Thymus (tissue), 11 donors: ENCODE results near the gene GNAO1. TPM values are rescaled to one million over a fixed set of nuclear protein-coding genes. Genes with fewer than 3 reads are reported as not detected.

Experiments
- DNase-seq, 9 donors: peaks; one replicate each; pipeline ENCODE4 v3.0.0-alpha.2; 2013; ENCODE audit warnings: low spot score in 9 of 9, low read depth in 6 of 9, missing footprints in 1 of 9
- H3K27ac ChIP-seq, 2 donors: one replicate each; pipeline ENCODE4 v1.5.1; 2013; ENCODE audit warnings: control low read depth in 1 of 2, low read depth in 1 of 2, low read length in 1 of 2, mild to moderate bottlenecking in 1 of 2, moderate library complexity in 1 of 2
- H3K27me3 ChIP-seq, 2 donors: one replicate each; pipeline ENCODE4 v1.5.1; 2013; ENCODE audit warnings: low read length in 1 of 2; ENCODE audit not compliant: control insufficient read depth in 2 of 2, insufficient read depth in 1 of 2
- H3K36me3 ChIP-seq, 2 donors: one replicate each; pipeline ENCODE4 v1.5.1; 2013; ENCODE audit warnings: low read length in 1 of 2, mild to moderate bottlenecking in 1 of 2, moderate library complexity in 1 of 2; ENCODE audit not compliant: control insufficient read depth in 2 of 2, insufficient read depth in 2 of 2
- H3K4me1 ChIP-seq, 2 donors: one replicate each; pipeline ENCODE4 v1.5.1; 2013; ENCODE audit warnings: low read length in 2 of 2; ENCODE audit not compliant: control insufficient read depth in 2 of 2, insufficient read depth in 2 of 2
- H3K4me3 ChIP-seq, 2 donors: one replicate each; pipeline ENCODE4 v1.5.1; 2013; ENCODE audit warnings: low read length in 2 of 2, control low read depth in 1 of 2, mild to moderate bottlenecking in 1 of 2
- H3K9me3 ChIP-seq, 2 donors: one replicate each; pipeline ENCODE4 v1.5.1; 2013; ENCODE audit warnings: low read length in 1 of 2, mild to moderate bottlenecking in 1 of 2; ENCODE audit not compliant: control insufficient read depth in 2 of 2, insufficient read depth in 1 of 2
- WGBS: extraction: QIAGEN DNeasy Blood & Tissue Kit; methylation state at CpG from one replicate; pipeline ENCODE4 v1.1.7; 2013; 5-methylcytosine and 5-hydroxymethylcytosine counted together
- polyA plus RNA-seq: library from polyadenylated mRNA; stranded (reverse); fragments of 200-250 nt; gene quantifications from one replicate; pipeline ENCODE4 v1.2.3, GENCODE V29; 2013
- total RNA-seq: library from RNA; stranded (reverse); fragments of 120-200 nt; gene quantifications from one replicate; pipeline ENCODE4 v1.2.4, GENCODE V29; 2013
- donor health status: healthy.

The GNAO1 gene
- total and polyA plus RNA-seq, 2 donors = 0.24 to 2.2 TPM

DNA sequence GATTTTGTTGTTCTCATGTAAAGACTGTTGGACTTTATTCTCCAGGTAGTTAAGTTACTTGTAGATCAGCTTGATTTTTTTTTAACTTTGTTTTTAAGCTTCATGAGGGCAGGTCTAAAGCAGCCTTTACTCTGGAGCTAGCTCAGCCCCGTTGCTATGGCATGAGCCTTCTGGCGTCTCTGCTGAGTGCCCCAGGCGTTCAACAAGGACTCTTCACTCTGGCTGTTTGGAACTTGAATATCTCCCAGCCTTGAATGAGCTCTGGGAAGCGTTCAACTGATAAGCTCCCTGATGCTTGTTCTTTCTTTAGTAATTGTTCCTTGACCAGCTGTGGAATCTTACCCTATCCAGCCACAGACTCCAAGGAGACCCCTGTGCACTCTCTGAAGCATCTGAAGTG, 82.3 kb downstream of the GNAO1 start:
- H3K27me3 ChIP-seq = no peaks in the 10 kb centered on the region
- no peak overlapping the region for H3K4me3 ChIP-seq
- H3K4me1 ChIP-seq = peaks cover 0 to 8% of the 10 kb centered on the region in 2 donors
- no peaks in the 10 kb centered on the region for H3K36me3 ChIP-seq
- no peaks in the 10 kb centered on the region for H3K9me3 ChIP-seq
- H3K27ac ChIP-seq = no peak overlapping the region
- 97% methylated on average over 4 of the region's 4 CpGs for WGBS
- no peak for DNase-seq

- no peak overlapping the region for H3K27ac ChIP-seq
- H3K36me3 ChIP-seq = no peaks in the 10 kb centered on the region
- WGBS = 98% methylated on average over 4 of the region's 4 CpGs
- no peak for DNase-seq
- no peak overlapping the region for H3K4me3 ChIP-seq
- no peaks in the 10 kb centered on the region for H3K27me3 ChIP-seq
- H3K4me1 ChIP-seq = peaks cover 3 to 16% of the 10 kb centered on the region in 2 donors
- no peaks in the 10 kb centered on the region for H3K9me3 ChIP-seq
Measured at GRCh38 chr16:56274369-56274768, 83.1 kb downstream of the GNAO1 start.

- Histone ChIP-seq H3K9me3 (no peaks in the 10 kb centered on the region), H3K4me1 (peaks cover 4 to 22% of the 10 kb centered on the region in 2 donors), H3K27me3 (no peaks in the 10 kb centered on the region), H3K27ac (no peak overlapping the region), H3K4me3 (no peak overlapping the region), H3K36me3 (no peaks in the 10 kb centered on the region)
- WGBS = 31% methylated on average over 4 of the region's 4 CpGs
- DNase-seq = no peak
Measured at GRCh38 chr16:56275076-56275475, 83.8 kb downstream of the GNAO1 start.

DNA sequence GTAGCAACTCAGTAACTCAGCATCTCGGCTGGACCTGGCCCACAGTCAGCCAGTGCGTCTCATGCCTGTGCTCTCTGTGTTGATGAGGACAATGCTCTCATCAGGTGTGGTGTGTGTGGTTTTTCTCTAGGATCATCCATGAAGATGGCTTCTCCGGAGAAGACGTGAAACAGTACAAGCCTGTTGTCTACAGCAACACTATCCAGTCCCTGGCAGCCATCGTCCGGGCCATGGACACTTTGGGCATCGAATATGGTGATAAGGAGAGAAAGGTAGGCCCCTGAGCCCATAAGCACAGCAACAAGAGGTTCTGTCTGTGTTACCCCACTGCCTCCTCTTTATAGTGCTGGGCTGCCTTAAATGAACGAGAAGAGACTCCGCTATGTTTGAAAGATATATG, 84.5 kb downstream of the GNAO1 start:
- peaks cover 4 to 22% of the 10 kb centered on the region in 2 donors for H3K4me1 ChIP-seq
- H3K9me3 ChIP-seq = no peaks in the 10 kb centered on the region
- no peak for DNase-seq
- WGBS = 96% methylated on average over 9 of the region's 9 CpGs
- no peaks in the 10 kb centered on the region for H3K36me3 ChIP-seq
- H3K4me3 ChIP-seq = no peak overlapping the region
- no peak overlapping the region for H3K27ac ChIP-seq
- H3K27me3 ChIP-seq = no peaks in the 10 kb centered on the region

DNA sequence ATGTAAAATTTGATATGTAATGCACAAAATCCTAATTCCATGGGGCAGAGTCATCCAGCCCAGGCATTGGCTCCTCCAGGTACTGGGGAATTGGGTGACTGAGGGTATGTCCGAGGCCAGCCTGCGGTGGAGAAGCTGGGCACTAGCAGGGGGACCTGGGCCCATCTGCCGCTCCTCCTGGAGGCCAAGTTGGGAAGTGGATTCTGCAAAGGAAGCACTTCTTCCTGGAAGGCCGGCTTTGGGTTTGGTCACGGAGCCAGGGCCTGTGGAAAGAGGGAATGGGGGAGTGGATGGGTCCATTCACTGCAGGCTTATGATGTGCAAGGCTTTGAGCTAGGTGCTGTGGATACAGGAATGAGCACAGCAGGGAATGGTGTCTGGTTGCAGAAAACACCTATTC, 85.8 kb downstream of the GNAO1 start:
- DNase-seq = no peak
- no peak overlapping the region for H3K27ac ChIP-seq
- peaks cover 4 to 22% of the 10 kb centered on the region in 2 donors for H3K4me1 ChIP-seq
- 98% methylated on average over 5 of the region's 5 CpGs for WGBS
- no peaks in the 10 kb centered on the region for H3K9me3 ChIP-seq
- H3K4me3 ChIP-seq = no peak overlapping the region
- H3K36me3 ChIP-seq = no peaks in the 10 kb centered on the region
- H3K27me3 ChIP-seq = no peaks in the 10 kb centered on the region

GRCh38 chr16:56278196-56278855, 87.0 kb downstream of the GNAO1 start:
- peaks cover 4 to 22% of the 10 kb centered on the region in 2 donors for H3K4me1 ChIP-seq
- H3K4me3 ChIP-seq = no peak overlapping the region

DNA sequence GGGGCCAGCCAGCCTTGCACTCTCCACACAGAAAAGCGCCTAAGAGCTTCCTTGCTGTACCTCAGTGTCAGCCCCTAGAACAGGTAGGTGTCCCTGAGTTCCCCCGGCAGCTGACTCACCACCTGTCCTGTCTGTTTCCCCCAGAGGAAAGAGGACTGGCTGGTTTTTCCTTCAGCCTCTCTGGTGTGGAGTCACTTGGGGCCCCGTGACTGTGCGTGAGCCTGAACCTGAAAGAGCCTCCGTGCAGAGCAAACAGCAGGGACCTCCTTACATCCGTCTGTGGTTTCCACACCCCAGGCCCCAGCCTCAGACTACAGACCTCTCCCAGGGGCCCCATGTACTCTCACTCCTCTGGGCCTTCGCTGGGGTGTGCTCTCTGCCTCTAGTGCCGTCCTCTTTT, 87.8 kb downstream of the GNAO1 start:
- Histone ChIP-seq H3K4me1 (peaks cover 4 to 22% of the 10 kb centered on the region in 2 donors), H3K36me3 (no peaks in the 10 kb centered on the region), H3K27ac (peak overlapping the region in 1 of 2 donors; percentile 47), H3K4me3 (no peak overlapping the region), H3K9me3 (no peaks in the 10 kb centered on the region), H3K27me3 (no peaks in the 10 kb centered on the region)
- 8% methylated on average over 8 of the region's 8 CpGs for WGBS
- peak in 5 of 9 donors; percentile 42 to 75 (median 56) for DNase-seq

More at GRCh38 chr16:56278196-56278855, 87.0 kb downstream of the GNAO1 start:
- Histone ChIP-seq H3K9me3 (no peaks in the 10 kb centered on the region), H3K27me3 (no peaks in the 10 kb centered on the region), H3K36me3 (no peaks in the 10 kb centered on the region), H3K27ac (no peak overlapping the region)
- WGBS = 95% methylated on average over 9 of the region's 9 CpGs
- no peak for DNase-seq

GRCh38 chr16:56279914-56280313, 88.6 kb downstream of the GNAO1 start:
- WGBS = 96% methylated on average over 2 of the region's 2 CpGs
- Histone ChIP-seq H3K36me3 (no peaks in the 10 kb centered on the region), H3K27ac (no peak overlapping the region), H3K4me3 (no peak overlapping the region), H3K9me3 (no peaks in the 10 kb centered on the region), H3K4me1 (peaks cover 4 to 22% of the 10 kb centered on the region in 2 donors), H3K27me3 (no peaks in the 10 kb centered on the region)
- DNase-seq = no peak

DNA sequence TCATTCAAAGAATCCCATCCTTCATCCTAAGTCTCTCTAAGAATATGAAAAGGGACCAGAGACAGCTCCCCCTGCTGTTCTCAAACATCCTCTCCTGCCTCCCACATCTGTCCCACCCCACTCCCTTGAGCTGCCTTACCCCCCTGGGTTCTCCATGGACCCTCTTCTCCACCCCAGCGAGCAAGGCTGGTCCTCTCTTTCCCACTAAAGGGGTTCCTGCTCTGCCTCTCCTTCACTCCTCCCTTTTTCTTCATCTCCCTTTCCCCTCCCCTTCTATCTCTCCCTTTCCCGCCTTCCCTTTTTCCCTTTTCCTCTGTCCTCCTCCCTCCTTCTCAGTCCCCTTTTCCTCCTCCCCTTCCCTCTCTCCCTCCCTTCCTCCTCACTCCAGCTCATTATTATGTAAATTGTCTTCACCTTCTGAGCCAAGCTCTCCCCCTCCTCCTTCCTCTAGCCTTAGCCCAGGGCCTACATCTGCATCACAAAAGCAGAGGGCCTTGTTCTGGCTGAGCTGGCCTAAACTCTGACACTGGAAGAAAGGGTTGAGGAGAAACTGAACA, 90.0 kb downstream of the GNAO1 start:
- WGBS = 94% methylated on average over 2 of the region's 2 CpGs
- H3K27me3 ChIP-seq = no peaks in the 10 kb centered on the region
- no peak overlapping the region for H3K27ac ChIP-seq
- H3K36me3 ChIP-seq = no peaks in the 10 kb centered on the region
- no peak overlapping the region for H3K4me3 ChIP-seq
- H3K4me1 ChIP-seq = peaks cover 4 to 22% of the 10 kb centered on the region in 2 donors
- DNase-seq = no peak
- H3K9me3 ChIP-seq = no peaks in the 10 kb centered on the region
